ENCODE results near the gene ZNF337. TPM values are rescaled to one million over a fixed set of nuclear protein-coding genes. Genes with fewer than 3 reads are reported as not detected.

ZNF337 gene
- total RNA-seq = 10 to 100 TPM; 12.1 to 12.5 TPM

GRCh38 chr20:25696371-25697131, at the start of gene ZNF337:
TSS of gene ZNF337 (minus strand) at chr20:25696853. CDS start at chr20:25686417, 10,436 bp downstream.
- peaks cover 19% of the 10 kb centered on the region for H3K36me3 Mint-ChIP-seq
- CTCF ChIA-PET = no interaction called here
- POLR2A ChIA-PET = no interaction called here
- intact Hi-C loops (cut with micrococcal nuclease) = loop anchor here (1.0 to 2.0 kb wide), 5 partner anchors 43 to 704 kb away; partner anchors contain the start of genes ABHD12 and APMAP
- peak; percentile 97 for DNase-seq
- H3K9me3 Mint-ChIP-seq = peaks cover 19% of the 10 kb centered on the region
- no peaks in the 10 kb centered on the region for H3K27me3 Mint-ChIP-seq
- H3K4me1 Mint-ChIP-seq (ENCODE audit: low read depth) = peaks cover 21% of the 10 kb centered on the region
- peak within 1 kb of the TSS; percentile 77 for H3K27ac Mint-ChIP-seq
- H3K4me3 Mint-ChIP-seq = peak within 1 kb of the TSS; percentile 89

DNA sequence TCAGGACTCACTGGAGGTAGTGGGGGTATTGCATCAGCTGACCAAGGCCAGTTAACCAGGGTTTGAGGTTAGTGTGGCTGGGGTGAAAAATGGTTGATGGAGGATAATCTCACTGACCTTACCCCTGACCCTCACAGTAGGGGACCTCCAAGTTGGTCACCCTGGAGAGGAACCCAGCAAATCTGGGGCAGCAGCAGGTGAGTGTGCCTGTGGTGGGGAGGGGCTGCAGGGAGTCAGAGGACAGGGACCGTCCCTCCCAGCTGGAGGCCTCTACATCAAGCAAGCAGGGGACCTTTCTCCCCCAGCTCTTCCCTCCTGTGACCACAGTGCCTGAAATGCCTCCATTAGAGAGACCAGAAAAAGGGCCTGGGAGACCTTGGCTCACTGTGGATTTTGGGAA, 49.1 kb upstream of the ZNF337 start:
- intact Hi-C loops (cut with micrococcal nuclease) = no loop called here
- Mint-ChIP-seq H3K4me3 (no peak overlapping the region), H3K27ac (no peak overlapping the region), H3K27me3 (no peaks in the 10 kb centered on the region), H3K4me1 (ENCODE audit: low read depth) (peaks cover 11% of the 10 kb centered on the region), H3K9me3 (no peaks in the 10 kb centered on the region), H3K36me3 (no peaks in the 10 kb centered on the region)
- DNase-seq = no peak
- ChIA-PET POLR2A (no interaction called here), CTCF (no interaction called here)

DNA sequence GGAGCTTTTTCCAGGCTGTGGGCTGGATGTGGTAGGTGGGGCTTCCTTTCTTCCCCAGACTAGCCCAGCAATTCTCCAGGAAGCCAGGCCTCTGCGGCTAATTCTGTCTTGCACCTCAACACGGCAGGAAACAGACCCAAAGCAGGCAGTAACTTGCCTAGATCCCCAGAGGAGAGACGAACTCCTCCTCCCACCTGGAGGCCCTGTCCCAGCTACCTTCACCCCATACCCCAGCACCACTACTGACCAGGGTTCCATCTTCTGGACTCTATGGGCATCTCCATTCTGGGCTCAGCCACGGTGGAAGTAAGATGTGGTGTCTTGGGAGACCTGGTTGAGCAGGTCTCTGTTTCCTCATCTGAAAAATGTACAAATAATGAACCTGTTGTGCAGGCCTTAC, 48.4 kb upstream of the ZNF337 start:
- intact Hi-C loops (cut with micrococcal nuclease) = no loop called here
- CTCF ChIA-PET = no interaction called here
- no peaks in the 10 kb centered on the region for H3K9me3 Mint-ChIP-seq
- POLR2A ChIA-PET = no interaction called here
- peaks cover 15% of the 10 kb centered on the region for H3K4me1 Mint-ChIP-seq (ENCODE audit: low read depth)
- H3K27me3 Mint-ChIP-seq = no peaks in the 10 kb centered on the region
- H3K4me3 Mint-ChIP-seq = no peak overlapping the region
- no peaks in the 10 kb centered on the region for H3K36me3 Mint-ChIP-seq
- no peak overlapping the region for H3K27ac Mint-ChIP-seq
- no peak for DNase-seq

DNA sequence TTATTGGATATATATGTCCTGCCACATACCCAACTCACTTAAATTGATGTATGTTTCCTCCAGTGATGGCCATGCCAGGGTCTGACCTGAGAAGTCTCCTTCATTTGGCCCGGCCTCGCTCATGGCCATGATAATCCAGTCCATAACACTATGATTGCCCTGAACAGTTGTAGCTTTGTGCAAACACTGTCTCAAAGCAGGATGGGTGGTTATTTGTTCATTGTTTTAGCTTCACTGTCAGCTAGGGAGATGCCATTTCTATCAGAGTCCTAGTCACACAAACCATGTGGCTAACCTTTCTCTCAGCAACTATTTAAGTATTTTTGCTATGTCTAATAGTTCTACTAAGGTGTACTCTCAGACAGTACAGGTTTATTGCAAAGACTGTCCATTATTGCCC, 47.6 kb upstream of the ZNF337 start:
- Mint-ChIP-seq H3K27me3 (no peaks in the 10 kb centered on the region), H3K9me3 (no peaks in the 10 kb centered on the region), H3K4me1 (ENCODE audit: low read depth) (peaks cover 17% of the 10 kb centered on the region), H3K27ac (no peak overlapping the region), H3K36me3 (no peaks in the 10 kb centered on the region), H3K4me3 (no peak overlapping the region)
- intact Hi-C loops (cut with micrococcal nuclease) = no loop called here
- DNase-seq = no peak
- CTCF ChIA-PET = no interaction called here
- POLR2A ChIA-PET = no interaction called here

GRCh38 chr20:25741088-25741487, 44.4 kb upstream of the ZNF337 start:
- H3K4me3 Mint-ChIP-seq = no peak overlapping the region
- H3K9me3 Mint-ChIP-seq = no peaks in the 10 kb centered on the region
- CTCF ChIA-PET = interaction anchor here (0.5 kb wide), 2 partner anchors 96 to 676 kb away, joined by 3 to 5 read pairs; no protein-coding TSS in a partner anchor
- no peaks in the 10 kb centered on the region for H3K27me3 Mint-ChIP-seq
- H3K27ac Mint-ChIP-seq = no peak overlapping the region
- POLR2A ChIA-PET = no interaction called here
- H3K4me1 Mint-ChIP-seq (ENCODE audit: low read depth) = peaks cover 17% of the 10 kb centered on the region
- no peak for DNase-seq
- intact Hi-C loops (cut with micrococcal nuclease) = no loop called here
- H3K36me3 Mint-ChIP-seq = no peaks in the 10 kb centered on the region

DNA sequence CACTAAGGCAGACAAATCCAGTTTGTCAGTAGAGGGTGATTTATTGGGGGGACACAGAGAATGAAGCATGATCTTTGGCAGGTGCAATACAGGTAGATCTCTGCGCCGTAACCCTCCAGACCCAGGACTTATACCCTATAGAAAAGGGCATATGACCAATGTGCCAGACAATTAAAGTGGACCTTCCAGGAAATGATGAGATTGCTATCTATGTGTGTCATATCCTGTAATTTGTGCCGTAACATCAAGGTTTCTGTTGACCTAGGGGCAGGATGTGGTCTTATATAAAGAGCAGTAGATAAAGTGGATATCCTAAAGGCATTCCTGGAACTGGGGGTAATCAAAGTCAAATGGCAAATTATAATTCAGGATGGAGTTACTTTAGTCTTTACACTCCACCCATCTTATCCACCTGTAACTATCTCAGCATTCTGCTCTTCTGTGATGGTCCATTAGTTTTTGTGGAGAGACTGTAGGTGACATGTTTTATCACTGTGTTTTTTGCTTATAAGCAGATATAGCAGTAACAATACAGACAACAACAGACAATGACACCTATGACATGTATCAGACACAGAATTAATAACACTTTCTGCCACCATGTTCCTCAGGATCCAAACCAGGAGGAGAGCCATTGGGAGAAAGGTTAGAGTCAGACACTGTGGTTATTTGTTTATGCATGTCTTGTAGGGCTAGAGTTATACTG, 43.1 kb upstream of the ZNF337 start:
- Mint-ChIP-seq H3K27me3 (no peaks in the 10 kb centered on the region), H3K36me3 (no peaks in the 10 kb centered on the region), H3K9me3 (no peaks in the 10 kb centered on the region), H3K27ac (peak overlapping the region; percentile 35), H3K4me1 (ENCODE audit: low read depth) (peaks cover 17% of the 10 kb centered on the region), H3K4me3 (no peak overlapping the region)
- no peak for DNase-seq
- CTCF ChIA-PET = no interaction called here
- POLR2A ChIA-PET = no interaction called here
- intact Hi-C loops (cut with micrococcal nuclease) = loop anchor here (1.0 kb wide), 1 partner anchor 43 kb away; the partner anchor contains the start of gene ZNF337

DNA sequence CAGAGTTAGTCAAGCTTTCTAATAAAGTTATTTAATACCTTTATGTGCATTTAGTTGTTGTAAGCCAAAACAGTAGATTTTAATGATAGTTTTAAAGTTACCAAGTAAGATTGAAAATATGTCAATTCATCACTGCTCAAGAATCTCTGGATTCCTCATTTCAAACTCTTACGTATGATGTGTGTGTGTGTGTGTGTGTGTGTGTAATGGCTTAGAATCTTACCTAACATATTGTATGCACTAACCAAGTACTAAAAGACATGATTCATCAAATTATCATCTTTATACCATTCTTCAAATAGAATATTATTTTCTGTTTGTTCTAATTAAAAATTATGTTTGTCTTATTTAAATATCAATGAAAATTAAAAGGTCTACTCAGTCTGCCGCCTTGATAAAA, 41.5 kb upstream of the ZNF337 start:
- POLR2A ChIA-PET = no interaction called here
- H3K27ac Mint-ChIP-seq = no peak overlapping the region
- H3K4me3 Mint-ChIP-seq = no peak overlapping the region
- CTCF ChIA-PET = no interaction called here
- H3K9me3 Mint-ChIP-seq = no peaks in the 10 kb centered on the region
- intact Hi-C loops (cut with micrococcal nuclease) = no loop called here
- peaks cover 17% of the 10 kb centered on the region for H3K4me1 Mint-ChIP-seq (ENCODE audit: low read depth)
- DNase-seq = no peak
- peaks cover 2% of the 10 kb centered on the region for H3K36me3 Mint-ChIP-seq
- no peaks in the 10 kb centered on the region for H3K27me3 Mint-ChIP-seq

GRCh38 chr20:25733903-25734302, 37.2 kb upstream of the ZNF337 start:
- ChIA-PET CTCF (no interaction called here), POLR2A (no interaction called here)
- H3K36me3 Mint-ChIP-seq = peaks cover 2% of the 10 kb centered on the region
- no peak for DNase-seq
- H3K27ac Mint-ChIP-seq = no peak overlapping the region
- H3K9me3 Mint-ChIP-seq = no peaks in the 10 kb centered on the region
- no peaks in the 10 kb centered on the region for H3K27me3 Mint-ChIP-seq
- H3K4me3 Mint-ChIP-seq = no peak overlapping the region
- peaks cover under 1% of the 10 kb centered on the region for H3K4me1 Mint-ChIP-seq (ENCODE audit: low read depth)
- intact Hi-C loops (cut with micrococcal nuclease) = no loop called here

DNA sequence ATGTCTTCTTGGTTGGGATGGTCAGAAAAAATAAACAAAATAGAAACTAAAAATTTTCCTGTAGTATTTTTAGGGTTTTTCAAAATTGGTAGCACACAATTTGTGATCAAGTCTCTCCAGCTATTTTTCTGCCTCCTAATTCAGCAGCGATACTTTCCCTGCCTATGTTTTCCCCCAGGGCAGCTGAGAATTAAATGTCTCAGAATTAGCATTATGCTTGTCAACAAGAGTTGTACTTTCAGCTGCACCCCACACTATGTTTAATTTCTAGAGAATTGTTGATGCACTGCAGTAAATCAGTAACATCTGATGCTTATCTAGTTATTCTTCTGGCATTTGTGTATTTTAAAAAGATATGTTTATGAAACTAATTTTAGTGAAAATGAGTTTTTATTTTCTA, 34.2 kb upstream of the ZNF337 start:
- Mint-ChIP-seq H3K36me3 (peaks cover 18% of the 10 kb centered on the region), H3K9me3 (peaks cover 14% of the 10 kb centered on the region), H3K27me3 (no peaks in the 10 kb centered on the region), H3K4me3 (no peak overlapping the region), H3K4me1 (ENCODE audit: low read depth) (peaks cover 3% of the 10 kb centered on the region), H3K27ac (no peak overlapping the region)
- DNase-seq = no peak
- ChIA-PET POLR2A (no interaction called here), CTCF (no interaction called here)
- intact Hi-C loops (cut with micrococcal nuclease) = no loop called here

DNA sequence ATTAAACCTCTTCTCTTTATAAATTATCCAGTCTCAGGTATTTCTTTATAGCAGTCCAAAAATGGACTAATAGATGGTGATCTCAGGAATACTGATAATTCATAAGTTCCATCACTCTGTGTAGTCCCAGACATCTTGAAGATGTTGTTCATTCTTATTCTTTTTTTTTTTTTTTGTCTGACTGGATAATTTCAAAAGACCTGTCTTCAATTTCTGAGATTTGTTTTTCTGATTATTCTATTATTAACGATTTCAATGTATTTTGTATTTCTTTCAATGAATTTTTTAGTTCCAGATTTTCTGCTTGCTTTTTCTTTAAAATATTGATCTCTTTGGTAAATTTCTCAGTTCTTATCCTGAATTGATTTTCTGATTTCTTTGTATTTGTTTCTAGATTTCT, 29.7 kb upstream of the ZNF337 start:
- H3K27me3 Mint-ChIP-seq = no peaks in the 10 kb centered on the region
- peaks cover 4% of the 10 kb centered on the region for H3K4me1 Mint-ChIP-seq (ENCODE audit: low read depth)
- H3K4me3 Mint-ChIP-seq = no peak overlapping the region
- ChIA-PET CTCF (no interaction called here), POLR2A (no interaction called here)
- no peak for DNase-seq
- H3K9me3 Mint-ChIP-seq = peaks cover 48% of the 10 kb centered on the region
- H3K27ac Mint-ChIP-seq = no peak overlapping the region
- H3K36me3 Mint-ChIP-seq = peaks cover 40% of the 10 kb centered on the region
- intact Hi-C loops (cut with micrococcal nuclease) = no loop called here

DNA sequence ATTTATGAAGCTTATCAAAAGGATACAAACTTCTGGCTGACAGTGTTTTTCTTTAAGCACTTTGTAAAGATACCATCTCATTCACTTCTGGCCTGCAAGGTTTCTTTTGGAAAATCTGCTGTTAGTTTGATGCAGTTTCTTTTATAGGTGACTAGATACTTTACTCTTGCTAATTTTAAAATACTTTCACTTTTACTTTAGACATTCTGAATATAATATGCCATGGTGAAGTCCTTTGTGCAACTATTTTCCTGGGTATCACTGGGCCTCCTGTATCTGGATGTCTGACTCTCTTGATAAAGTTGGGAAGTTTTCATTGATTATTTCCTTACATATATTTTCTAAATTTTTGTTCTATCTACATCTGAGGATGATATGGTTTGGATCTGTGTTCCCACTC, 29.0 kb upstream of the ZNF337 start:
- Mint-ChIP-seq H3K36me3 (peaks cover 45% of the 10 kb centered on the region), H3K27me3 (no peaks in the 10 kb centered on the region), H3K9me3 (peaks cover 53% of the 10 kb centered on the region), H3K27ac (peak overlapping the region; percentile 45), H3K4me3 (no peak overlapping the region), H3K4me1 (ENCODE audit: low read depth) (peaks cover 4% of the 10 kb centered on the region)
- DNase-seq = no peak
- intact Hi-C loops (cut with micrococcal nuclease) = no loop called here
- ChIA-PET CTCF (no interaction called here), POLR2A (no interaction called here)

GRCh38 chr20:25723975-25724374, 27.3 kb upstream of the ZNF337 start:
- Mint-ChIP-seq H3K4me3 (no peak overlapping the region), H3K27ac (no peak overlapping the region), H3K27me3 (no peaks in the 10 kb centered on the region), H3K4me1 (ENCODE audit: low read depth) (peaks cover 21% of the 10 kb centered on the region), H3K9me3 (peaks cover 53% of the 10 kb centered on the region), H3K36me3 (peaks cover 45% of the 10 kb centered on the region)
- no peak for DNase-seq
- POLR2A ChIA-PET = no interaction called here
- intact Hi-C loops (cut with micrococcal nuclease) = no loop called here
- CTCF ChIA-PET = no interaction called here

DNA sequence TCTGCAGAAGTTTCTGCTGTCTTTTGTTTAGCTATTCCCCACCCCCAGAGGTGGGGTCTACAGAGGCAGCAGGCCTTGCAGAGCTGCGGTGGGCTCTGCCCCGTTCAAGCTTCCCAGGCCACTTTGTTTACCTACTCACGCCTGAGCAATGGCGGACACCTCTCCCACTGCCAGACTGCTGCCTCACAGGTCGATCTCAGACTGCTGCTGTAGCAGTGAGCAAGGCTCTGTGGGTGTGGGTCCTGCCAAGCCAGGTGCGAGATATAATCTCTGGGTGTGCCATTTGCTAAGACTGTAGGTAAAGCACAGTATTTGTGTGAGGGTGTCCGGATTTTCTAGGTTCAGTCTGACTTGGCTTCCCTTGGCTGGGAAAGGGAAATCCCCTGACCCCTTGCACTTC, 23.6 kb upstream of the ZNF337 start:
- H3K27ac Mint-ChIP-seq = no peak overlapping the region
- DNase-seq = no peak
- peaks cover 51% of the 10 kb centered on the region for H3K9me3 Mint-ChIP-seq

More for the DNA sequence above, 23.6 kb upstream of the ZNF337 start:
- intact Hi-C loops (cut with micrococcal nuclease) = no loop called here
- POLR2A ChIA-PET = no interaction called here
- Mint-ChIP-seq H3K27me3 (no peaks in the 10 kb centered on the region), H3K36me3 (peaks cover 30% of the 10 kb centered on the region), H3K4me3 (no peak overlapping the region), H3K4me1 (ENCODE audit: low read depth) (peaks cover 25% of the 10 kb centered on the region)
- CTCF ChIA-PET = no interaction called here

Measured in activated CD4-positive, alpha-beta memory T cell treated with anti-CD3 and anti-CD28 coated beads for 36 hours (primary cell).